Caco-2 (cell line): ENCODE data around the gene FHDC1. TPM values are rescaled to one million over a fixed set of nuclear protein-coding genes. Genes with fewer than 3 reads are reported as not detected.

Experiments used
- BruUV-seq: library from RNA; stranded (reverse); fragments of 400-500 nt; replicated peaks from 2 replicates; lab custom pipeline; 2021; lab: Mats Ljungman, UMichigan
- CTCF ChIA-PET: fragments of 300-600 bp; sonication (Branson Sonifier 250); formaldehyde crosslinking; loops from one replicate; lab custom pipeline; 2022; ENCODE audit warnings: antibody characterized with exemption; lab: Charles Lee
- POLR2A ChIA-PET: fragments of 300-600 bp; sonication (Branson Sonifier 250); formaldehyde crosslinking; loops from one replicate; lab custom pipeline; 2022; ENCODE audit warnings: antibody characterized with exemption; lab: Charles Lee
- DNase-seq, 2 experiments: peaks; one replicate each; pipeline versions ENCODE4 v3.0.0 to v3.0.0-alpha.2; 2020 to 2022
- H3K27me3 ChIP-seq: replicated peaks from 2 replicates; pipeline ENCODE4 v1.6.0; 2011; ENCODE audit warnings: low read length; ENCODE audit not compliant: control insufficient read depth, insufficient read depth
- H3K36me3 ChIP-seq: 2 replicates; pipeline ENCODE4 v1.5.1; 2011; ENCODE audit warnings: low read length; ENCODE audit not compliant: control insufficient read depth, insufficient read depth
- H3K4me1 ChIP-seq: fragments of 250-450 bp; sonication (Bioruptor Pico); 2 replicates; pipeline ENCODE4 v1.5.1; 2020; ENCODE audit warnings: mild to moderate bottlenecking
- H3K4me3 ChIP-seq: 2 replicates; pipeline ENCODE4 v1.5.1; 2011; ENCODE audit warnings: low read depth, mild to moderate bottlenecking, control low read depth, low read length
- H3K9me3 ChIP-seq: fragments of 250-450 bp; sonication (Bioruptor Pico); 2 replicates; pipeline ENCODE4 v1.5.1; 2020; ENCODE audit warnings: mild to moderate bottlenecking, moderate library complexity
- H3K27ac Mint-ChIP-seq: one replicate; pipeline ENCODE4 v1.8.0; 2022; ENCODE audit warnings: mixed read lengths; ENCODE audit not compliant: unreplicated experiment
- H3K27me3 Mint-ChIP-seq: one replicate; pipeline ENCODE4 v1.8.0; 2022; ENCODE audit warnings: mixed read lengths; ENCODE audit not compliant: insufficient read depth, unreplicated experiment
- H3K36me3 Mint-ChIP-seq: one replicate; pipeline ENCODE4 v1.8.0; 2022; ENCODE audit warnings: mild to moderate bottlenecking, mixed read lengths; ENCODE audit not compliant: insufficient read depth, unreplicated experiment
- H3K4me1 Mint-ChIP-seq: one replicate; pipeline ENCODE4 v1.8.0; 2022; ENCODE audit warnings: low read depth, mixed read lengths; ENCODE audit not compliant: unreplicated experiment
- H3K4me3 Mint-ChIP-seq: one replicate; pipeline ENCODE4 v1.8.0; 2022; ENCODE audit warnings: mild to moderate bottlenecking, moderate library complexity, mixed read lengths; ENCODE audit not compliant: unreplicated experiment
- H3K9me3 Mint-ChIP-seq: one replicate; pipeline ENCODE4 v1.8.0; 2022; ENCODE audit warnings: mixed read lengths; ENCODE audit not compliant: unreplicated experiment
- intact Hi-C: fragments of 100-400 bp; cut with micrococcal nuclease; formaldehyde crosslinking; loops from one replicate; pipeline ENCODE4 v1.10.0; 2022; ENCODE audit not compliant: unreplicated experiment
- total RNA-seq: library from RNA; stranded (reverse); gene quantifications from 2 replicates; pipeline ENCODE4 v1.2.3, GENCODE V29; 2022
- TF ChIP-seq, protein P1 (sequence below), 2 experiments: fragments of 200-600 bp in 1 of 2; IDR thresholded peaks; 1 replicate in 1 of 2; 2 replicates in 1 of 2; pipeline versions ENCODE4 v1.5.1 to v1.8.0; 2011 to 2022; ENCODE audit warnings: antibody characterized with exemption in 1 of 2, control low read depth in 1 of 2, inconsistent platforms in 1 of 2, low read depth in 1 of 2, low read length in 1 of 2, mild to moderate bottlenecking in 1 of 2, moderate library complexity in 1 of 2; ENCODE audit not compliant: insufficient read depth in 1 of 2, severe bottlenecking in 1 of 2, unreplicated experiment in 1 of 2

Gene FHDC1
- total RNA-seq, 1 experiment from 2014 or later = 1.4 TPM

- no peaks in the 10 kb centered on the region for H3K9me3 ChIP-seq
- CTCF ChIA-PET = no interaction called here
- TF ChIP-seq, protein P1, sequence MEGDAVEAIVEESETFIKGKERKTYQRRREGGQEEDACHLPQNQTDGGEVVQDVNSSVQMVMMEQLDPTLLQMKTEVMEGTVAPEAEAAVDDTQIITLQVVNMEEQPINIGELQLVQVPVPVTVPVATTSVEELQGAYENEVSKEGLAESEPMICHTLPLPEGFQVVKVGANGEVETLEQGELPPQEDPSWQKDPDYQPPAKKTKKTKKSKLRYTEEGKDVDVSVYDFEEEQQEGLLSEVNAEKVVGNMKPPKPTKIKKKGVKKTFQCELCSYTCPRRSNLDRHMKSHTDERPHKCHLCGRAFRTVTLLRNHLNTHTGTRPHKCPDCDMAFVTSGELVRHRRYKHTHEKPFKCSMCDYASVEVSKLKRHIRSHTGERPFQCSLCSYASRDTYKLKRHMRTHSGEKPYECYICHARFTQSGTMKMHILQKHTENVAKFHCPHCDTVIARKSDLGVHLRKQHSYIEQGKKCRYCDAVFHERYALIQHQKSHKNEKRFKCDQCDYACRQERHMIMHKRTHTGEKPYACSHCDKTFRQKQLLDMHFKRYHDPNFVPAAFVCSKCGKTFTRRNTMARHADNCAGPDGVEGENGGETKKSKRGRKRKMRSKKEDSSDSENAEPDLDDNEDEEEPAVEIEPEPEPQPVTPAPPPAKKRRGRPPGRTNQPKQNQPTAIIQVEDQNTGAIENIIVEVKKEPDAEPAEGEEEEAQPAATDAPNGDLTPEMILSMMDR (IDR thresholded peaks at IDR 0.05; ENCODE audit: insufficient read depth in 1 of 2, low read depth in 1 of 2, low read length in 1 of 2, severe bottlenecking in 1 of 2, unreplicated experiment in 1 of 2) = no peak
- no peaks in the 10 kb centered on the region for H3K27me3 Mint-ChIP-seq
- H3K4me1 ChIP-seq = no peaks in the 10 kb centered on the region
- no peaks in the 10 kb centered on the region for H3K36me3 ChIP-seq
- no peak overlapping the region for H3K27ac Mint-ChIP-seq
- H3K9me3 Mint-ChIP-seq = no peaks in the 10 kb centered on the region
- no peaks in the 10 kb centered on the region for H3K36me3 Mint-ChIP-seq
- no peak overlapping the region for H3K4me3 Mint-ChIP-seq
- DNase-seq = no peak
- no peaks in the 10 kb centered on the region for H3K27me3 ChIP-seq
- POLR2A ChIA-PET = no interaction called here
- no peak overlapping the region for H3K4me3 ChIP-seq
- H3K4me1 Mint-ChIP-seq = no peaks in the 10 kb centered on the region
- BruUV-seq = no TSS peak
- intact Hi-C loops = no loop called here
These were observed 72.6 kb downstream of the FHDC1 start for GRCh38 chr4:153008578-153009199.

GRCh38 chr4:153010146-153010545, 74.0 kb downstream of the FHDC1 start:
- ChIA-PET CTCF (no interaction called here), POLR2A (no interaction called here)
- H3K4me1 Mint-ChIP-seq = no peaks in the 10 kb centered on the region
- H3K36me3 Mint-ChIP-seq = no peaks in the 10 kb centered on the region
- no peaks in the 10 kb centered on the region for H3K9me3 ChIP-seq
- no peak overlapping the region for H3K4me3 Mint-ChIP-seq
- TF ChIP-seq, protein P1 (IDR thresholded peaks at IDR 0.05; ENCODE audit: insufficient read depth in 1 of 2, low read depth in 1 of 2, low read length in 1 of 2, severe bottlenecking in 1 of 2, unreplicated experiment in 1 of 2) = no peak
- no peaks in the 10 kb centered on the region for H3K9me3 Mint-ChIP-seq
- BruUV-seq = no TSS peak
- H3K27me3 ChIP-seq = no peaks in the 10 kb centered on the region
- no peak for DNase-seq
- H3K36me3 ChIP-seq = no peaks in the 10 kb centered on the region
- no peaks in the 10 kb centered on the region for H3K4me1 ChIP-seq
- no peak overlapping the region for H3K4me3 ChIP-seq
- H3K27me3 Mint-ChIP-seq = no peaks in the 10 kb centered on the region
- no peak overlapping the region for H3K27ac Mint-ChIP-seq
- intact Hi-C loops = no loop called here

- Mint-ChIP-seq H3K4me1 (no peaks in the 10 kb centered on the region), H3K4me3 (no peak overlapping the region), H3K27ac (no peak overlapping the region), H3K36me3 (no peaks in the 10 kb centered on the region), H3K9me3 (no peaks in the 10 kb centered on the region), H3K27me3 (no peaks in the 10 kb centered on the region)
- H3K27me3 ChIP-seq = no peaks in the 10 kb centered on the region
- H3K4me3 ChIP-seq = no peak overlapping the region
- POLR2A ChIA-PET = no interaction called here
- no TSS peak for BruUV-seq
- no peak for DNase-seq
- CTCF ChIA-PET = no interaction called here
- TF ChIP-seq, protein P1 (IDR thresholded peaks at IDR 0.05; ENCODE audit: insufficient read depth in 1 of 2, low read depth in 1 of 2, low read length in 1 of 2, severe bottlenecking in 1 of 2, unreplicated experiment in 1 of 2) = no peak
- intact Hi-C loops = no loop called here
- no peaks in the 10 kb centered on the region for H3K9me3 ChIP-seq
- no peaks in the 10 kb centered on the region for H3K36me3 ChIP-seq
- H3K4me1 ChIP-seq = no peaks in the 10 kb centered on the region
These were observed 77.3 kb downstream of the FHDC1 start for GRCh38 chr4:153013202-153013977.
